Activated CD8-positive, alpha-beta memory T cell treated with anti-CD3 and anti-CD28 coated beads for 4 hours (primary cell): ENCODE data around the gene FAM13A.

ENCODE experiments used
- DNase-seq, 2 donors: peaks; one replicate each; pipeline ENCODE4 v3.0.0-alpha.2; 2020; ENCODE audit warnings: low read depth in 2 of 2

FAM13A gene

GRCh38 chr4:88780389-88780788, 276.6 kb downstream of the FAM13A start:
- no peak for DNase-seq

- no peak for DNase-seq
Observed at GRCh38 chr4:88779431-88779830, 277.6 kb downstream of the FAM13A start.

- no peak for DNase-seq
Observed at GRCh38 chr4:88775529-88775928, 281.5 kb downstream of the FAM13A start.

GRCh38 chr4:88775026-88775425, 282.0 kb downstream of the FAM13A start:
- no peak for DNase-seq

- no peak for DNase-seq
Observed at GRCh38 chr4:88771883-88772450, 285.0 kb downstream of the FAM13A start.

- no peak for DNase-seq
Observed at GRCh38 chr4:88765729-88766128, 291.3 kb downstream of the FAM13A start.

GRCh38 chr4:88763075-88763474, 293.9 kb downstream of the FAM13A start:
- no peak for DNase-seq

GRCh38 chr4:88761861-88762523, 295.0 kb downstream of the FAM13A start:
- DNase-seq, result no peak

GRCh38 chr4:88761342-88761741, 295.6 kb downstream of the FAM13A start:
- no peak for DNase-seq

- no peak for DNase-seq
Observed at GRCh38 chr4:88759895-88760290, 297.1 kb downstream of the FAM13A start.

- no peak for DNase-seq
Observed at GRCh38 chr4:88759039-88759894, 297.7 kb downstream of the FAM13A start.

- no peak for DNase-seq
Observed at GRCh38 chr4:88758264-88758663, 298.7 kb downstream of the FAM13A start.

GRCh38 chr4:88757776-88758175, 299.2 kb downstream of the FAM13A start:
- no peak for DNase-seq

- DNase-seq, result no peak
Observed at GRCh38 chr4:88757067-88757466, 299.9 kb downstream of the FAM13A start.

GRCh38 chr4:88756149-88756548, 300.8 kb downstream of the FAM13A start:
- DNase-seq, result no peak

- no peak for DNase-seq
Observed at GRCh38 chr4:88755454-88755853, 301.5 kb downstream of the FAM13A start.

- DNase-seq, result no peak
Observed at GRCh38 chr4:88754796-88755195, 302.2 kb downstream of the FAM13A start.

GRCh38 chr4:88753658-88754571, 303.1 kb downstream of the FAM13A start:
- DNase-seq, result no peak

- no peak for DNase-seq
Observed at GRCh38 chr4:88752754-88753153, 304.2 kb downstream of the FAM13A start.

GRCh38 chr4:88752076-88752463, 304.9 kb downstream of the FAM13A start:
- no peak for DNase-seq

- no peak for DNase-seq
Observed at GRCh38 chr4:88751258-88752075, 305.5 kb downstream of the FAM13A start.
